Measurements from ENCODE around the gene KCNQ4. TPM values are rescaled to one million over a fixed set of nuclear protein-coding genes. Genes with fewer than 3 reads are reported as not detected.

Gene KCNQ4
- total and polyA plus RNA-seq, 2 of the 4 experiments (the other 2 are of a cell fraction), result 0.07 TPM; not detected in 1

- intact Hi-C loops (cut with micrococcal nuclease), result no loop called here
- Histone ChIP-seq H2AK9ac (replicated peaks; ENCODE audit: low read depth, low read length, poor library complexity) (no peak overlapping the region), H3K4ac (ENCODE audit: low read depth, low read length) (no peak overlapping the region), H2AK5ac (ENCODE audit: low read depth, low read length) (no peak overlapping the region), H2AFZ (replicated peaks; ENCODE audit: low read length, poor library complexity) (no peak overlapping the region), H3K27ac (ENCODE audit: insufficient read depth, low read length) (no peak overlapping the region), H4K5ac (ENCODE audit: low read depth, low read length) (no peak overlapping the region), H3K23ac (ENCODE audit: low read depth, low read length) (no peak overlapping the region), H3K9me1 (ENCODE audit: insufficient read depth, low read length) (no peaks in the 10 kb centered on the region), H3K9ac (ENCODE audit: low read depth, low read length) (no peak overlapping the region), H2BK20ac (ENCODE audit: low read depth, low read length) (no peak overlapping the region), H3K27me3 (ENCODE audit: control insufficient read depth, insufficient read depth, low read length) (peaks cover 60% of the 10 kb centered on the region), H3K4me3 (ENCODE audit: insufficient read depth, low read depth, low read length) (no peak overlapping the region), H4K20me1 (ENCODE audit: insufficient read depth, low read length) (no peaks in the 10 kb centered on the region), H4K8ac (ENCODE audit: low read depth in 2 of 2, low read length in 2 of 2) (no peak overlapping the region), H2BK15ac (ENCODE audit: low read depth, low read length) (no peak overlapping the region), H3K9me3 (ENCODE audit: control insufficient read depth, insufficient read depth, low read length) (no peaks in the 10 kb centered on the region), H2BK5ac (ENCODE audit: low read depth, low read length, poor library complexity, severe bottlenecking) (no peak overlapping the region), H3K4me2 (ENCODE audit: low read depth, low read length) (no peak overlapping the region), H3K79me1 (ENCODE audit: low read depth in 1 of 2, low read length in 2 of 2) (no peaks in the 10 kb centered on the region), H3K18ac (ENCODE audit: low read depth, low read length) (no peak overlapping the region), H3K4me1 (ENCODE audit: control insufficient read depth, insufficient read depth, low read length) (no peaks in the 10 kb centered on the region; the same call in 1 of the 2 replicates), H3K14ac (replicated peaks; ENCODE audit: low read depth, low read length) (no peak overlapping the region), H3K36me3 (ENCODE audit: control insufficient read depth, insufficient read depth, low read length) (no peaks in the 10 kb centered on the region), H2BK120ac (ENCODE audit: low read depth, low read length) (no peak overlapping the region), H3K56ac (ENCODE audit: extremely low read depth, insufficient read depth, low read length) (no peak overlapping the region), H4K91ac (ENCODE audit: insufficient read depth, low read depth, low read length) (no peak overlapping the region)
- ChIA-PET CTCF (no interaction called here), POLR2A (ENCODE audit: unreplicated experiment) (no interaction called here)
- WGBS, 2 experiments (ENCODE audit: extremely low coverage in 2 of 2, insufficient read length in 1 of 2), result 60% methylated on average over 1 of the region's 4 CpGs; no CpG with 5 or more reads in 1 of the 2 experiments
- no peak for ATAC-seq (ENCODE audit: low read depth)
- in situ Hi-C loops (cut with MboI; ENCODE audit: low sequenced_read_pairs), result no loop called here
- no peak for DNase-seq
- TF ChIP-seq ELK1 (IDR thresholded peaks at IDR 0.05; ENCODE audit: borderline replicate concordance, low read depth, low read length) (no peak), CEBPB (IDR thresholded peaks at IDR 0.05; ENCODE audit: low read depth, low read length) (no peak), RFX5 (IDR thresholded peaks at IDR 0.05; ENCODE audit: low read depth, low read length) (no peak), RAD21 (IDR thresholded peaks at IDR 0.05; ENCODE audit: low read length) (no peak), MXI1 (IDR thresholded peaks at IDR 0.05; ENCODE audit: borderline replicate concordance, low read depth, low read length) (no peak), USF2 (IDR thresholded peaks at IDR 0.05; ENCODE audit: low read depth, low read length) (no peak), MAZ (IDR thresholded peaks at IDR 0.05; ENCODE audit: borderline replicate concordance, low read depth, low read length) (no peak), SMC3 (IDR thresholded peaks at IDR 0.05; ENCODE audit: low read depth, low read length) (no peak), BHLHE40 (IDR thresholded peaks at IDR 0.05; ENCODE audit: low read depth, low read length) (no peak), CTCF (conservative IDR thresholded peaks at IDR 0.05; ENCODE audit: low read depth, low read length) (no peak), CHD1 (IDR thresholded peaks at IDR 0.05; ENCODE audit: low read depth, low read length) (no peak)
- BruUV-seq (replicated peaks), result no TSS peak
- dilution Hi-C loops (cut with HindIII; ENCODE audit: low sequenced_read_pairs, unreplicated experiment), result no loop called here
Measured at GRCh38 chr1:40794048-40794447, 10.5 kb downstream of the KCNQ4 start.

Measured in IMR-90 (cell line).